ENCODE measurements around the gene SLC35F1. TPM values are rescaled to one million over a fixed set of nuclear protein-coding genes. Genes with fewer than 3 reads are reported as not detected.
A peak's percentile ranks its signal among the peaks of the same experiment; 100 is the strongest.

The SLC35F1 gene
- total RNA-seq, 6 experiments from 2014 or later: 0.12 TPM; not detected in 5

DNA sequence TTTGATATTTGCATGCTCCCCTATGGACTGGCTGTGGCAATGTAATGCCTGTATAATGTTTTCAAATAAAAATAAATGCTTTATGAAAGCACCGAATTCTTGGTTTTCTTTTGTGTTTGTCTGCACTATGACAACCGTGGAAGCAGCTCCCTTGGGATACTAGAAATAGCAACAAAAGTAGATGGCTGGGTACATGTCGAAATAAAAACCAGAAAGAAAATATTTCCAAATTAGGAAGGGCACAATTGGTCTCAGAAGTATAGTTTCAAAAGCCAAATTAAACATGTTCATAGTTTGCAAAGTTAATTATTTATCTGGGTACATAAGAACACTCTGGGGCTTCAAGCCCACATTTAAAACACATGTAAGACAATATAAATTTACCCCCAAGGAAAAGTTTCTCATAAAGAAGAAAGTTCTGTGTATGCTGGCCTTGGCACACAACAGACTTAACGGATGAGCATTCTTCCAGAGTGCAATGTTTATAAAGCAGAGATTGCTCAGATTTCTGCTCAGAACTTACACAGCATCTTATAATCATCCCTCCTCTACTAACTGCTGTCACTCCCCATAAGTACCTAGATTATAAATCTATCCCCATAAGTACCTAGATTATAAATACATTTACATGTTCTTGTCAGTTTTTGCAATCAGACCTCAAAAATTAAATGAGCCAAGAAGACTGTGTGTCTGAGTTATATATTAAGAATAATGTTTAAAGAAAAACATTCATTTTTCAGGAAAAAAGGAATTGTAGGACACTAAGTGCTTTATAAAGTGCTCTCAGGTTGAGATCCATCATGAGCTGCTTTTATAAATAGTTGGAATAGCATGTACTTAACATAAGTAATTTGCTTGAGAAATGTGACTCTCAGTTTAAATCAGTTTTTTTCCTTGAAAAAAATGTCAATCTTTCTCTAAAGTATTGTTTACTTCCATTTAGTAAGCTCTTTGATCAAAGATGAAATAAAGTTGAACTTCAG is 410.8 kb downstream of the SLC35F1 start:
- ATAC-seq (peak; percentile 52 to 95 (median 76)), DNase-seq (no peak)
- Histone ChIP-seq H3K36me3 (no peaks in the 10 kb centered on the region), H3K4me3 (no peak overlapping the region), H3K9me3 (no peaks in the 10 kb centered on the region), H3K27ac (peak overlapping the region in 2 of 3 donors; percentile 47 to 72), H3K27me3 (no peaks in the 10 kb centered on the region), H3K4me1 (peaks cover 0 to 3% (median 0%) of the 10 kb centered on the region in 4 donors)
- TF ChIP-seq, protein P1, sequence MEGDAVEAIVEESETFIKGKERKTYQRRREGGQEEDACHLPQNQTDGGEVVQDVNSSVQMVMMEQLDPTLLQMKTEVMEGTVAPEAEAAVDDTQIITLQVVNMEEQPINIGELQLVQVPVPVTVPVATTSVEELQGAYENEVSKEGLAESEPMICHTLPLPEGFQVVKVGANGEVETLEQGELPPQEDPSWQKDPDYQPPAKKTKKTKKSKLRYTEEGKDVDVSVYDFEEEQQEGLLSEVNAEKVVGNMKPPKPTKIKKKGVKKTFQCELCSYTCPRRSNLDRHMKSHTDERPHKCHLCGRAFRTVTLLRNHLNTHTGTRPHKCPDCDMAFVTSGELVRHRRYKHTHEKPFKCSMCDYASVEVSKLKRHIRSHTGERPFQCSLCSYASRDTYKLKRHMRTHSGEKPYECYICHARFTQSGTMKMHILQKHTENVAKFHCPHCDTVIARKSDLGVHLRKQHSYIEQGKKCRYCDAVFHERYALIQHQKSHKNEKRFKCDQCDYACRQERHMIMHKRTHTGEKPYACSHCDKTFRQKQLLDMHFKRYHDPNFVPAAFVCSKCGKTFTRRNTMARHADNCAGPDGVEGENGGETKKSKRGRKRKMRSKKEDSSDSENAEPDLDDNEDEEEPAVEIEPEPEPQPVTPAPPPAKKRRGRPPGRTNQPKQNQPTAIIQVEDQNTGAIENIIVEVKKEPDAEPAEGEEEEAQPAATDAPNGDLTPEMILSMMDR (IDR thresholded peaks at IDR 0.05): no peak
- no peak for TF ChIP-seq POLR2A (IDR thresholded peaks at IDR 0.05)
- intact Hi-C loops (cut with DNase I): no loop called here
- whole genome bisulfite sequencing (ENCODE audit: insufficient coverage, low coverage, low lambda C conversion rate, missing lambda C conversion rate): 22% methylated on average over 4 of the region's 4 CpGs

DNA sequence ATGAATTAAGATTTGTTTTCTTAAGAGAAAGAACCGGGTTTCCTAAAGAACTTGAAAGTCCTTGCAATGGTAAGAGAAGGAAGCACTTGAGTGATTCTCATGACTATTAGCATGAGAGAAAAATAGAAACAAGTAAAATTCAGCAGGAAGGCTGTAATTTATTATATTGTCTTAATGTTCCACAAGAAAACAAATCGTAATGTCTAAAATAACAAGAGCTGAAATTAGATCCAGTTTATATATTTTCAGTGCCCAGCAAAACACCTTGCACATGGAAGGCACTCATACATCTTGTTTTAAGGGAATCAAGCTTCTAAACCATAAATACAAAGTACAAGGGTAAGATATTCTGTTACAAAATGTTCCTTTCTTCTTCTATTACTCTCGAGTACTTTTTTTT is 411.6 kb downstream of the SLC35F1 start:
- 29% methylated on average over 3 of the region's 3 CpGs for WGBS (ENCODE audit: insufficient coverage, low coverage, low lambda C conversion rate, missing lambda C conversion rate)
- DNase-seq (no peak), ATAC-seq (no peak)
- Histone ChIP-seq H3K4me1 (peaks cover 0 to 3% (median 0%) of the 10 kb centered on the region in 4 donors), H3K36me3 (no peaks in the 10 kb centered on the region), H3K4me3 (no peak overlapping the region), H3K27me3 (no peaks in the 10 kb centered on the region), H3K27ac (peak overlapping the region in 1 of 3 donors; percentile 41), H3K9me3 (no peaks in the 10 kb centered on the region)
- TF ChIP-seq, protein P1 (IDR thresholded peaks at IDR 0.05): no peak
- no peak for TF ChIP-seq POLR2A (IDR thresholded peaks at IDR 0.05)
- intact Hi-C loops (cut with DNase I): no loop called here

DNA sequence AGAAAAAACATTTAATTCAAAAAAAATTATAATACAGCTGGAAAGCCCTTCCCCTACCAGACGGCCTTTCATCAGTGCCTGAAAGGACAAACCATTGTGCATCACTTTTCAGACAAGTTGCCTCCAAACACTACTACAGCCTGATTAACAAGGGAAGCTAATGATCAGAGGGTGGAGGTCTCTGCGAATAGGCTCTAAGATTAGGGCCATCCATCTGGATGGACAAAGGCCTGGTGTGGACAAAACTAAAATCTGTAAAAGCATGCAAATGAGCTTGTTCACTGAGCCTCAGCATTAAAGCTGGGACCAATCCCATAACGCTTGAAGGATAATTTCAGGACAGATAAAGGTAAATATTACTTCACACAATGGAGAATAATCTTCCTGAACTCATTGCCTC is 412.4 kb downstream of the SLC35F1 start:
- H3K36me3 ChIP-seq: no peaks in the 10 kb centered on the region

DNA sequence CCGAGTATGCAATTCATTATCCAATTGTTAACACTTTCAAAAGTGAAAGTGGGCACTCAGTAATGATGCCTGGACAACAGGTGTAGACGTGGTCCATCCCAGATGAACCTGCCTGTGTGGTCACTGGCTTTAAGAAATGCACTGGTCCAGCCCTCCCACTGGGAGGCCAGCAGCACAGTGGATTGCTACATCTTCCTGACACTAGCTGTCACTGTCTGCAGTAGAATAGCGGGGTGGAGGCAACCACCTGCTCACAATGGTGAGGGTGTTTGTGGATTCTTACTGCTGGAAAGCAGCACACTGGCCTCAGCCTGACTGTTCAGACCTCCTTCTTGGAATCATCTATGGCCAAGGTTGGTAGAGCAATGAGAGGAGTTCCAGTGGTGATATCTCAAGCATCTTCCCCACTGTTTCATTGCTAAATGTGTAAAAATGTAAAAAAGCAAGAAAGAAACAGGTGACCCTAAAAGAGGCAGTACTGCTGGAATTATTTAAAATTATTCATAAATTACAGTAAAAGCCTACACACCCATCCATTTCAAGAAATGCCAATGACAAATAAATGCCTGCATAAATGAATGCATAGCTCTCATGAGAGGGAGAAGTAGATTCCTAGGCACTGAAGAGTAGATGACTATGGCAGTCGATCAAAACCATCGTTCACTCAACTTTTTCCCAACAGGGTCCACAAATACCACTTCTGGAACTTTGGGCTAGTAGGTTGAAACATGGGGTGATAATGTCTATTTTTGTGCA is 413.0 kb downstream of the SLC35F1 start:
- no peaks in the 10 kb centered on the region for H3K9me3 ChIP-seq
- H3K36me3 ChIP-seq: no peaks in the 10 kb centered on the region
- peak in 1 of 3 donors; percentile 52 for DNase-seq
- H3K4me1 ChIP-seq: peaks cover 0 to 3% (median 0%) of the 10 kb centered on the region in 4 donors
- peak; percentile 46 to 75 (median 58) for ATAC-seq
- H3K4me3 ChIP-seq: no peak overlapping the region
- TF ChIP-seq, protein P1 (IDR thresholded peaks at IDR 0.05): peak in 1 of 4 donors; percentile 26
- no peak for TF ChIP-seq POLR2A (IDR thresholded peaks at IDR 0.05)
- intact Hi-C loops (cut with DNase I): no loop called here
- no peak overlapping the region for H3K27ac ChIP-seq
- WGBS (ENCODE audit: insufficient coverage, low coverage, low lambda C conversion rate, missing lambda C conversion rate): 82% methylated on average over 3 of the region's 5 CpGs
- no peaks in the 10 kb centered on the region for H3K27me3 ChIP-seq

More for the DNA sequence above, 412.4 kb downstream of the SLC35F1 start:
- peaks cover 0 to 3% (median 0%) of the 10 kb centered on the region in 4 donors for H3K4me1 ChIP-seq
- 77% methylated on average over 3 of the region's 3 CpGs for WGBS (ENCODE audit: insufficient coverage, low coverage, low lambda C conversion rate, missing lambda C conversion rate)
- H3K27ac ChIP-seq: no peak overlapping the region
- ATAC-seq (no peak), DNase-seq (no peak)
- no peaks in the 10 kb centered on the region for H3K27me3 ChIP-seq
- intact Hi-C loops (cut with DNase I): no loop called here
- TF ChIP-seq, protein P1 (IDR thresholded peaks at IDR 0.05): no peak
- no peaks in the 10 kb centered on the region for H3K9me3 ChIP-seq
- no peak overlapping the region for H3K4me3 ChIP-seq
